Right forelimb (tissue), 1 donor: ENCODE data around the gene MRPS24.

Experiments used
- DNase-seq: peaks from one replicate; pipeline ENCODE4 v3.0.0-alpha.2; 2018

MRPS24 gene

GRCh38 chr7:43876976-43877745 lies 7.8 kb upstream of the MRPS24 start:
- no peak for DNase-seq

GRCh38 chr7:43876241-43876640 lies 6.9 kb upstream of the MRPS24 start:
- no peak for DNase-seq

GRCh38 chr7:43873300-43873699 lies 4.0 kb upstream of the MRPS24 start:
- no peak for DNase-seq

DNA sequence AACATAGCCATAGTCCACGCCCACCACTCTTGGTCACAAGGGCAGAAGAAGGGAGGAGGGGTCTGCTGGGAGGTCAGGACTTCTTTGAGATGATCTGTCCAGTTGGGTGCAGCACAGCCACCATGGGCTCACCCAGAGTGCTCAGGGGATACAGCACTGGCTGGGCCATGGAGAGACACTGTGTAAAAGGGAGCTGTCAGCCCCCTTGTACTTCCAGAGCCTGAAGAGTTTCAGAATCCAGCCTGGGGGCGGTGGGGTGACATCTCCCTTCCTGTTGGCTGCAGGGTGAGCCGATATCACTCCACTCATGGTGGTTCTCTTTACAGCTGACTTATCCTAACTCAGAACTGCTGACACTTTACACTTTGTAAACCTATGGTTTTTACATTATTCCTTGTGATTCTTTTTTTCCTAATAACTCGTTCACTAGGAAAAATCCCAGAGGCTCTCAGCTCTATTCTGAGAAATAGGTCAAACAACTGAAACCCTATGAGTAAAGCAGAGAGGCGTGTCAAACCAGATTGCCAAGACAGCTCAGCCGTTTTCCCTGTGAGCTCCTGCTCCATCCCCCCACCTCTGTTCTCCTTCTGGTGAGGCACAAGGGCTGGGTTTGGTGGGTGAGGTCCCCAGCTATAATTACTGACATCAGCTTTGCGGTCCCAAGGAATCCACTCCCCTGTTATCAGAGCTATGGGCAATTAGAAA lies 3.2 kb upstream of the MRPS24 start:
- peak; percentile 59 for DNase-seq

DNA sequence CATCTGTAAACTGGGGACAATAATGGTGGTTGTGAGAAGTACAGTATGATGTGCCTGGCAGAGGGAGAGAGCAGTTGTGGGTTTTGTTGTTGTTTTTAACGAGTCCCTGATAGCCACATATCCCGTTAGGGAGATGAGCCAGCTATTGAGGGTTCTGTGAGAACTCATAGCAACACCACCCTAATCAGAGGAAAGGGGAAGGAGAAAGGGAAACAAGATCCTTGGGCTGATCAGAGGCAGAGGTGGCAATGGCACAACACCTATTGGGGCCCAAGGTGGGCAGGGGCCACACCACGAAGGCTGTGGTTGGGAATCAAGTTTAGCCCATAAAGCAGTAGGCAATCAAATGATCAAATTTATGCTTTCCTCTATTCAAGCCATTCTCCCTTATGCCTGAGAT lies 1.7 kb upstream of the MRPS24 start:
- no peak for DNase-seq

DNA sequence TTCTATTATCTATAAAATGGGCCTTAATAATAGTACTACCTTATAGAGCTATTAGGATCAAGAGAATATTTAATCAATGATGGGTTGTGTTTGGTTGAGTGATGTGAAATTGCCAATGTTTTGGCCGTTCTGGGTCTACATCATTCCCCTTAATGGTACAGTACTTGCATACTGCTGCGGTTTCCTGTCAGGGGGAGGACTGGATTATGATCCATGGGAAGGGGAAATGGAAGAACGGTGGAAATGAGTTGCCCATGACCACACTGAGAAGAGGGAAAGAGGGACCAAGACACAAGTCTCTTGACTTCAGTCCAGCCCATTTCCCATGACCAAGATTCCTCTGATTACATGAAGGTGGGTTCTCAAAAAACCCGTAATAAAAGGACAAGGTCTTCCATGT lies 999 bp upstream of the MRPS24 start:
- DNase-seq: no peak

DNA sequence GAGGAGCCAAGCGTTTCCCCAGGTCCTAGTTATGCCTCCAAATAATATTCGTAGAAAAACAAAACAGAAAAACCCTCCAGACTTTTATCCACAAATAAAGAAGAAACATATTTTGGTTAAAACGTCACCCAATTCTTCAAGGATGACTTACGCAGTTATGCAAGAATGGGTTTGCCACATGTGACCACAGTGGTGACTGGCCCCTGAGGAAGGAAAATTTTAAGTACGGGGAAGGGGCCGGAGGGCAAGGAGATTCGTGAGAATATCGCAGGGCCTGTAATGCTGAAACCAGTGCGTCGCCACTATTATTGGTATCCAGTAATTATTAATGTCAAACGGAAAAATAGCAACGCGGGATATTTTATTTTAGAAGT lies 537 bp upstream of the MRPS24 start:
- DNase-seq: no peak

- no peak for DNase-seq
Measured at GRCh38 chr7:43868681-43869005, 674 bp downstream of the MRPS24 start.

- no peak for DNase-seq
Measured at GRCh38 chr7:43868181-43868580, 1.1 kb downstream of the MRPS24 start.

DNA sequence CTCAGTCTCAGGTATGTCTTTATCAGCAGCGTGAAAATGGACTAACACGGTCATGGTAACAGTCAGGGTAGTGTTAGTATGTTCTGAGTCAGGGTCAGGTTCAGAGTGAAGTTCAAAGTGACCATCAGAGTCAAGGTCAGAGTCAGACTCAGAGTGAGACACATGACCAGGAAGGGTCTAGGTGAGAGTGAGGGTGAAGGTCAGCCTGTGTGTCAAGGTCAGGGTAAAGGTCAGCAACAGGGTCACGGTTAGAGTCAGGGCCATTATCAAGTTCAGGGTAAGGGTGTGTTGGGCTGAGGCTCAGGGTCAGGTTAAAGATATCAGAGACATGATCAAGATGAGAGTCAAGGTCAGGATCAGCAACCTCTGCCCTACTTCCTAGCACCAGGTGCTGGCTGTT lies 4.0 kb downstream of the MRPS24 start:
- no peak for DNase-seq

DNA sequence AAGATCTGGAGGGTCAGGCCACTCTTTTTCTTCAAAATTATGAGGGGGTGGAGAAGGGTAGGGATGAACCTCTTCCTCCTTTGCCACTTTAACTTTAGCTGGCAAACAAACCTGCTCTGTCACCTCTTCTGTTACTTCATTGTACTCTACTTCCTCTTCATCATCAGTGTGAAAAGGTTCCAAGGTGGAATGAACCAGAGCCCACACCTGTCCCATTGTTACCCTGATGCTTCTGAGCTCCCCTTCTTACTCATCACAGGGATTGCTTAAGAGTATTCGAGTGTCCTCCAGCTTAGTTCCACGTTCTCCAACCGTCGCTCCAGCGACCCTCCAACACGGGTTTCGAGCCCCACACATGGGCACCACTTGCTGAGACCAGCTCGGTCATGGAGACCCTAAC lies 5.2 kb downstream of the MRPS24 start:
- no peak for DNase-seq

GRCh38 chr7:43856996-43857395 lies 12.3 kb downstream of the MRPS24 start:
- DNase-seq: no peak

GRCh38 chr7:43856316-43856715 lies 13.0 kb downstream of the MRPS24 start:
- no peak for DNase-seq

DNA sequence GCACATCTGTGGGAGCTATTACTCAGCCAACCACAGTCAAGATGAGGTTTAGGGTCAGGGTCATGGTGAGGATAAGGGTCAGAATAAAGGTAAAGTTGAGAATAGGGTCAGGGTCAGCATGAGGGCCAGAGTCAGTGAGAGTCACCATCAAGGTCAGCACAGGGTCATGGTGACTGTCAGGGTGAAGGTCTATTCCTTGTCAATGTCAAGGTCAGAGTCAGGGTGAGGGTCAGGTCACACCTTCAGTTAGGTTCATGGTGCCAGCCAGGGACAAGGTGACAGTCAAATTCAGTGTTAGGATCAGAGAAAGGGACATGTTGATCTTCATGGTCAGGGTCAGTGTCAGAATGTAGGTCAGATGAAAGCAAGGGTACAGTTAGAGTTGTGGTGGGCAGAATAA lies 14.1 kb downstream of the MRPS24 start:
- no peak for DNase-seq

DNA sequence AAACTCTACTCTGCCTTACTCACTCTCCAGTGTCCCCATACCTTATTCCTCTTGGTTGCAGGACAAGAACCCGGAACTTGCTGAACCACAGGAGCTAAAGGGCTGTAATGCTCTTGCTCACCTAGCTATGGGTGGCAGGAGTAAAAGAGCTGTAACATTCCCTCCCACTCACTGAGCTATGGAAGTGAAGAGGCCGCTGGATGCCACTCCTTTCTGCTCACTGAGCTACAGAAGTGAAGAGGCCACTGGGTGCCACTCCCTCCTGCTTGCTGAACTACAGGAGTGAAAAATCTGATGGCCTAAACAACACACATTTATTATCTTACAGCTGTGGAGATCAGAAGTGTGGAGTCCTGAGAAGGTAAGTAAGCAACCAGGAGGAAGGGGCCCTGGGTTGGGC lies 17.5 kb downstream of the MRPS24 start:
- no peak for DNase-seq

- no peak for DNase-seq
Measured at GRCh38 chr7:43850348-43851116, 18.8 kb downstream of the MRPS24 start.

DNA sequence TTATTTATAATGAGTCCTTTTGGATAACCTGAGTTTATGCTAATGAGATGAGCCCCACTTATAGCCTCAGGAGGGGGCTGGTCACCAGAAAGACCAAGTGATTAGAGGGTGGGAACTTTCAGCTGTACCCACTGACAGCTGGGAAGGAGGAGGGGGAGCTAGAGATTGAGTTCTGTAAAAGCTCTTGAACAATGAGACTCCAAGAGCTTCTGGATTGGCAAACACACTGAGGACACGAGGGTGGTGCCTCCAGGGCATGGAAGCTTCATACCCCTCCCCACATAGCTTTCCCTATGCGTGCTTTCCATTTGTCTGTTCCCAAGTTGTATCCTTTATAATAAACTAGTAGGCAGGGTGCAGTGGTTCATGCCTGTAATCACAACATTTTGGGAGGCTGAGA lies 20.3 kb downstream of the MRPS24 start:
- no peak for DNase-seq

DNA sequence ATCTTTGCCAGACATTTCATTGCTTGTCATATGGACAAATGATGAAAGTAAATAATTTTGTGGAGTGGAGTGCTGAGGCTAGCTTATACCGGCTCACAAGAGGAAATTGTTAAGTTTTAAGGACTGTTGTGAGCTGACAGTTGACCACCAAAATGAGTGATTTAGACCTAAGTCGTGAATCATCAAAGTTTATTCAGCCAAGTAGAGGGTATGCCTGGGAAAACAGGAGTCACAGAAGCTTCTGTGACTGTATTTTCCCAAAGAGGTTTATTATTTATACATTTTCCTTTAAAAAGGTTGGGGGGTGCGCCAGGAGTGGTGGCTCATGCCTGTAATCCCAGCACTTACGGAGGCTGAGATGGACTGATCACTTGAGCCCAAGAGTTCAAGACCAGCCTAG lies 21.8 kb downstream of the MRPS24 start:
- DNase-seq: no peak

DNA sequence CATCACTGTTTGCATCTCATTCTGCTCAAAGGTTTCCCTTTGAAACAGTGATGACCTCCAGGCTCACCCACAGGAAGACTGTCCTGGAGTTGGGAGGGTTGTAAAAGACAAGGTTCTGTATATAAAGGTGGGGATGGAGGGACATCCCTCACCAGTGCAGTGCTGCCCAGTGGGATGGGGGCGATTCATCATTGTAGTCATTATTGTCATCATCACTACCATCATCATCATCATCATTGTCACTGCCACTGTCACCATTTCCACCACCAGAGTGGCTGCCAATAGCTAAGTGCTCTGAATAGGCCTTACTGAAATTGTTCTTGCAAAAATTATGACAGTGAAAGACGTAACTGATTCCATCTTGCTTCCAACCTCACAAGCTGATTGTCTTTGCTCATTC lies 24.7 kb downstream of the MRPS24 start:
- no peak for DNase-seq

DNA sequence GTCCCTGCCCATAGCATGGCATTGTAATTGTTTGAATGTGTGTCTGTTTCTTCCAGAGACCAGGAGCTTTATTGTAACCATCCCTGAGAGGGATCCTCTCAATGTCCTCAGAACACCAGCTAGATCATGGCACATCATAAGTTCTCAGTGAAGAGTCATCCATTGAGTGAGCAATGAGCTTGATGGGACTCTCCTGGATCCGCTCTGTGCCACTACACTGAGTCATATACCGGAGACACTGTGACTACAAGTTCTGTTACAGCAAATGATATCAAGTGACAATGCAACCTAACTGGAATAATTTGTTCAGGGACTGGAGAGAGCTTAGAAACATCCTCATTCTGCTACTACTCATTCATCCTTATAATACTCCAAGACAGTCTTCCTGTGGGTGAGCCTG lies 25.1 kb downstream of the MRPS24 start:
- no peak for DNase-seq

GRCh38 chr7:43843296-43843695 lies 26.0 kb downstream of the MRPS24 start:
- no peak for DNase-seq

DNA sequence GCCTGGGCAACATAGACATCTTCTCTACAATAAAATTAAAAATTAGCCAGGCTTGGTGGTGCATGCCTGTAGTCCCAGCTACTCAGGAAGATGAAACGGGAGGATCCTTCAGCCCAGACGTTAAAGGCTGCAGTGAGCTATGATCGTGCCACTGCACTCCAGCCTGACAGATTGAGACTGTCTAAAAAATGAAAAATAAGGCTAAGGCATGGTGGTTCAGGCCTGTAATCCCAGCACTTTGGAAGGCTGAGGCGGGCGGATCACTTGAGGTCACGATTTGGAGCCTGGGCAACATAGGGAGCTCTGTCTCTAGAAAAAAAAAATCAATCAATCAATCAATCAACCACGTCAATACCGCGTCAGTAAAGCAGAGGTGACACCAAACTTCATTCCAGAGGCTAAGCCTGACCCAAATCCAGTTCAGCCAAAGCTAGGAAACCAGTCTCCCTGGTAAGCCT lies 31.1 kb downstream of the MRPS24 start:
- no peak for DNase-seq

DNA sequence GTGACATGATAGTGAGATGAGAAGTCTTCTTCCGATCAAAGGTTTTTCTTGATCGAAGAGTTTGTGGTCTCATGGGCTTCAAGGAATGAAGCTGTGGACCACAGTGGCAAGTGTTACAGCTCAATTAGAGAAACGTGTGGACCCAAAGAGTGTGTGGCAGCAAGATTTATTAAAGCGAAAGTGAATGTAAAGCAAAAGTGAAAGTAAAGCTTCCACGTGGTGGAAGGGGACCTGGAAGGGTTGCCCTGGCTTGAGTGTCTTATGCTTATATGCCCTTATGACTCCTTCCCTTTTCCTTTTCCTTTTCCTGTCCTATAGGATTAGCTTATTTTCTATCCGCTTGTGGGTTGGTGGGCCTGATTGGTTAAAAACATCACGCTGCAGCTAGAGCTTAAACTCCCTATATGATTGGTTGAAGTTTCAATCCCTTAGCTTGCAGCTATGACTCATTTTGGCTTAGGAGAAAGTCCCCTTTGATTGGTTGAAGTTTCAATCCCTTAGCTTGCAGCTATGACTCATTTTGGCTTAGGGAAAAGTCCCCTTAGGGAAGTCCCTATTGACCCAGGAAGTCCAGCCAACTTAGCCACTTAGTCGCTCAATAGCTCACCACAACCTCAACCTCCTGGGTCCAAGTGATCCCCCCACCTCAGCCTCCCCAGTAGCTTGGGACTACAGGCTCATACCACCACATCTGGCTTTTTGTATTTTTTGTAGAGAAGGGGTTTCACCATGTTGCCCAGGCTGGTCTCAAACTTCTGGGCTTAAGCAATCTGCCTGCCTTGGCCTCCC lies 34.7 kb downstream of the MRPS24 start:
- no peak for DNase-seq
